ENCODE data around the gene SHE.
"Not testable (repeated sequence)": the region's sequence is repeated elsewhere in the genome, so short reads cannot be mapped to it uniquely, and the experiment has no call there.

Gene SHE

DNA sequence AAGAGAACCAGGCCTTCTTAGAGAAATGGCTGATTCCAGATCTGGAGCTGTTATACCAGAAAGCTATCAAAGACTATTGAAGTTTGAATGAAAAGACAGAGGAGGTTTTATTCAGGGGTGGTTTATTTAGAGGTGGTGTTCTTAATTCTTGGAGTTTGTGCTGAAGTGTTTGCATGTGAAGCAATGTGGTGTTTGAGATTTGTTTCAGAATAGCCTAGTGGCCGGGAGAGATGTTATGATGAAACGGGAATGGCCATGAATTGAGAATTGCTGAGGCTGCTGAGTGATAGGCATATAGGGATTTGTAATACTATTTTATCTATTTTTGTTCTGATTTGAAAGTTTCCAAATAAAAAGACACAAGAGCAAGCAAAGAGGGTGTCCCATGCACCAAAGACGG is 10.5 kb upstream of the SHE start:
- no peak for DNase-seq

GRCh38 chr1:154503898-154504297 is 1.7 kb upstream of the SHE start:
- DNase-seq, result no peak

DNA sequence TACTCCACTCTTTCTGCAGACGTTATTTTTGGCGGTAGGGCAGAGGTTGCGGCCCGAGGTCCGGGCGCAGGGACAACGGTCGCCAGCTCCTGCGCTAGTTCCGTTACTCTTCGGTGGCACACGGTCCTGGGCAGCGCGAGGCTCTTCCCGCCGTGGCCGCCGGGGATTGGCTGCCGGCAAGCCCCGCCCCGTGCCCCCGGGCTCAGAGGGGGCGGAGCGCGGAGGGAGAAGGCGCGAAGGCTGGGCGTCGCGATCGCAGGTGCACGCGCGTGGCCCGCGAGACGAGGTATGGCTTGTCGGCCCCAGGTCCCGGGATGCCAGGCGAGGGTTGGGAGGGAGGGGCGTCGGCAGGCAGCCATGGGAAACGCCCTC is 518 bp upstream of the SHE start:
- DNase-seq, result no peak

DNA sequence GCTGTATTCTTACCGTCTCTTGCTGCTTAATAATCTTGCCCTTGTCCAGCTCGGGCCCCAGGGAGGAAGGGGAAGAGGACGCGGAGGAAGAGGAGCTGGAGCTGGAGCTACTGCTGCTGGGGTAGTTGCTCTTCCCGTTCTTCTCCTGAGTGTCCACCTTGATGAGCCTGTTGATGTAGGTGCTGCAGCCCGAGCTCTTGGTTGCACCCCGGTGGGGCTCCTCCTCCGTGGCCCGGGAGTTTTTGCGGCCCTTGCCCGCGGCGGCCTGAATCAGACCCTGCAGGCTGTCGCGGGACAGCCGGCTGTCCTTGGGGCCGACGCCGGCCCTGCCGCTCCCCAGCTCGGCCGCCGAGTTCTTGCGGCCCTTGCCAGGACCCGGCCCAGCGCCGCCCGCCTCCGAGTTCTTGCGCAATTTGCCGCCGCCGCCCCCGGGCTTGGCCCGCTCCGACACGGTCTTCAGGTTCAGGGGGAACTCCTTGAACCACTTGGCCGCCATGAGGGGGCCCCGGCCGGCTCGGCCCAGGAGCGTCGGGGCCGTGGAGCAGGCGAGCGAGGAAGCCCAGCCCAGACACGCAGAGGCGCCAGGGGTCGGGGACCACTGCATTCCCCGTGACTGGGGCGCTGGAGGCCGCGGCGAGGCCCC is 668 bp downstream of the SHE start:
- no peak for DNase-seq

- DNase-seq, result no peak
Measured at GRCh38 chr1:154500533-154500932, 1.7 kb downstream of the SHE start.

DNA sequence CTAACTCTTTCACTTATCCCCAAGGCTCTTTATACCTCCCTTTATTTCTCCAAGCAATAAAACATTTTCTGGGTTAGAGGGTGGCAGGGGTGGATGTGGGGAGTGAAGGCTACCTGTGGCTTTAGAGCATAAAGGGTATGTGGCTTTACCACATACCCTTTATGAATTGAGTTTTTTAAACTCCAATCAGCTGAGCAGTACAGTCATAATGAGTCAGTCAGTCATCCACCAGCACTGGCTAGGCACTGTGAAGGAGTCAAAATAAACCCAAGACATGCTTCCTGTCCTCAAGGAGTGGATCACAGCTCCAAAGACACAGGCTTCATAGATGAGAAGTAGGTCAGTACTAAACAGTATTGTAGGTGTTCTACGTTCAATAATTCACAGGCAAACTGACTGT is 2.8 kb downstream of the SHE start:
- no peak for DNase-seq

GRCh38 chr1:154497026-154497806 is 5.0 kb downstream of the SHE start:
- no peak for DNase-seq

- no peak for DNase-seq
Measured at GRCh38 chr1:154496383-154496782, 5.8 kb downstream of the SHE start.

DNA sequence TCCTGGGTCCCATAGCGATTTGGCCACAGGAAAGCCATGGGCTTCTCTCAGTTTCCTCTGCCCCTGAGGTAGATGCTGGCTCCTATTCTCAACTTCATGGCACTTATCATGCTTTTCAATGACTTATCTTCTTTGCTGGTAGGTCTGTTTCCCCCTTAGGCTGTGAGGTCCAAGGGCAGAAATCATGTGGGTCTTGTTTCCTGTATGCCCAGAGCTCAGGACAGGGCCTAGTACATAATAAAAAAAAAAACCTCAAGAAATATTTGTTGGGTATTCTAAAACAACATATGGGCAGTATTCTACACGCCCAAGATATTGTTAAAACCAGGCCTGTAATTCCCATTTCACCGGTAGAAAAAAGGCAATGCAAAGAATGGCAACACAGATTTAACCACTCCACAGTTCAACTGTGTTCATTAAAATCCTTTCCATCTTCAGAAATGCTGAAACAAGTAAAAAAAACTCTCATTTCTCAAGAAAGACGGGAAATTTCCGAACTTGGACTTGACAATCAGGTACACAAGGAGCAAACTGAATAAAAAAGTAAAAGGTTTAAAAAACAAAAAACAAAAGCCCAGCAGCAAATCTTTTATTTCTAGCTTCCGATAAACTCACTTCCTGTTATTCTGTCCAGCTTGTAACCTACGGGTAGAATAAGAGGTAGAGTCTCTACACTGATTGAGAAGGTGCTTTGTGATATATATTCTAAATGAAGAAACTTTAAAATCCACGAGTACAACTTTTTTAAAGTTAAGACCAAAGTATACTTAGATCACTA is 6.5 kb downstream of the SHE start:
- DNase-seq, result no peak

GRCh38 chr1:154493276-154493675 is 8.9 kb downstream of the SHE start:
- no peak for DNase-seq

GRCh38 chr1:154492115-154492514 is 10.1 kb downstream of the SHE start:
- no peak for DNase-seq

- DNase-seq, result no peak
Measured at GRCh38 chr1:154490317-154490716, 11.9 kb downstream of the SHE start.

GRCh38 chr1:154489695-154490274 is 12.4 kb downstream of the SHE start:
- no peak for DNase-seq

GRCh38 chr1:154488922-154489321 is 13.3 kb downstream of the SHE start:
- DNase-seq, result no peak

- DNase-seq, result not testable (repeated sequence)
Measured at GRCh38 chr1:154486756-154487155, 15.5 kb downstream of the SHE start.

GRCh38 chr1:154485910-154486496 is 16.2 kb downstream of the SHE start:
- DNase-seq, result no peak

- DNase-seq, result no peak
Measured at GRCh38 chr1:154485106-154485505, 17.1 kb downstream of the SHE start.

DNA sequence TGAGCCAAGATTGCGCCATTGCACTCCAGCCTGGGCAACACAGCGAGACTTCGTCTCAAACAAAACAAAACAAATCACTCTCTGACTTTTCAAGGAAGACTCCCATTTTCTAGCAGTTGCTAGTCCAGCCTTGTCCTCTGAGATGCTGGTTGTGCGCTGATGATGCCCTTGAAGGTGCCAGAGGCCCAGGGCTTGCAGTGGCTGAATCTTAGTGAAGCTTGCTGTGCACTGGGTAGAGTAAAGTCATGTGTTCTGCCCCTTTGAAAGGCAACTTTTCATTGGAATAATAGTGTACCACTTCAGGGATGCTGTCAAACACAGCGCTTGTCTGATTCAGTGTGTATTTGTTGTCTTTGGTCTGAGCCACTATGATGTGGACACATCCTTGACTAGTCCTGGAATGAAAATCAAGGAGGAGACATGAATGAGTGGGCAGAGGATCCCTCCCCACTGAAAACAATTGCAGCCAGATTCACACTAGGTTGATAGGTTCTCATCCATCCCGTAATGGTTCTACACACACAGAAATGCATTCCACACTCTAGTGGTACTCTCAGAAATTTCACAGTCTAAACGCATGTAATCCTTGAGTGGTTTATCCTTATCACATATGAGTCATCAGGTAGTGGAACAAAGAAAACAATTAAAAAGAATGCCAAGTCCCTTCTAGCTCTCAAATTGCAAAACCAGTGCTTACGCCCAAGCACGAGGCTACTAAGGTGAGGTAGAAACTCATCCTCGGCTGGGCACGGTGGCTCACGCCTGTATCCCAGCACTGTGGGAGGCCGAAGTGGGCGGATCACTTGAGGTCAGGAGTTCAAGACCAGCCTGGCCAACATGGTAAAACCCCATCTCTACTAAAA is 18.0 kb downstream of the SHE start:
- DNase-seq, result no peak

GRCh38 chr1:154481053-154481452 is 21.2 kb downstream of the SHE start:
- DNase-seq, result no peak

- peak; percentile 54 for DNase-seq
Measured at GRCh38 chr1:154479764-154480421, 22.3 kb downstream of the SHE start.

DNA sequence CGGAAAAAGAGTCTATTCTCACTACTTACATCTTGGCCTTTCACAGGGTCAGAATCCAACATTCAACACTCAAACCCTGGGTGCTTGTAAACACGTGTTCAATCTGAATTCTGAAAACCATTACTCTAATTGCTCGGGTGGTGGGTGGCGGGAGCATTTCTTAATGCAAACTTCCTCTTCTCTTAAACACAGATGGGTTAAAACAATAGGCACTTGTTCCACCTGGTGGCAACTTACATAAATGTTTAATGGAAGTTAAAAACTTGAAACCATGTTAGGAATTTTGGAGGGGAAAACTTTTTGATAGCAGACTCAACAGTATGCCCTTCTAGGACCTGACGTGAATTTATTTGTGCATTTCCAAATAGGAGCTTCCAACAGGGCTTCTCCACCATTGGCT is 23.6 kb downstream of the SHE start:
- no peak for DNase-seq

DNA sequence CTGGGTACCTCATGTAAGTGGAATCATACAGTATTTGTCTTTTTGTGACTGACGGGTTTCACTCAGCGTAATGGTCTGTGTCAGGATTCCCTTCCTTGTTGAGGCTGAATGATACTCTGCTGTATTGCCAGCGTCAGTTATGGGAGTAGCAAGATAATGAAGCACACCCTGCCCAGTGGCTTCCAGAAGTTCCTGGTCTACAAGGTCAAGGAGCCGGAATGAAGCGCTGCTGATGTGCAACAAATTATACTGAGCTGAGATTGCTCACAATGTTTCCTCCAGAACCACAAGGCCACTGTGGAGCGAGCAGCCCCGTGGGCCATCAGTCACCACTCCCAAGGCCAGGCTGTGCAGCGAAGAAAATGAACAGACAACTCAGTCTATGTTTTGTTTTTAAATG is 24.2 kb downstream of the SHE start:
- no peak for DNase-seq

Measured in stimulated activated CD4-positive, alpha-beta T cell treated with anti-CD3 and anti-CD28 coated beads, Interleukin-1b, Interleukin-23, amount 100 ng/mL, for 48 hours (primary cell).